NCI-H345 treated with DMSO at 0.1 percent for 48 hours (cell line): ENCODE measurements around the gene TKTL2.
A peak's percentile ranks its signal among the peaks of the same experiment; 100 is the strongest.

Experiments
- DNase-seq: peaks from one replicate; lab custom pipeline; 2025; ENCODE audit not compliant: unreplicated experiment; lab: John Stamatoyannopoulos, UW

The TKTL2 gene

GRCh38 chr4:163473576-163473975, at the start of gene TKTL2:
Gene TKTL2, minus strand, starts transcription at chr4:163473754. Its CDS starts 20 bp downstream, at chr4:163473734.
- no peak for DNase-seq

- no peak for DNase-seq
Observed at GRCh38 chr4:163515198-163515597, 41.6 kb upstream of the TKTL2 start.

GRCh38 chr4:163505374-163505773, 31.8 kb upstream of the TKTL2 start:
- DNase-seq = no peak

GRCh38 chr4:163500586-163500985, 27.0 kb upstream of the TKTL2 start:
- no peak for DNase-seq

GRCh38 chr4:163495900-163496299, 22.3 kb upstream of the TKTL2 start:
- no peak for DNase-seq

GRCh38 chr4:163494360-163495241, 21.0 kb upstream of the TKTL2 start, which contains the start of gene TMA16:
Gene TMA16, plus strand, starts transcription at chr4:163494690. Its CDS starts 112 bp downstream, at chr4:163494802.
- DNase-seq = peak; percentile 51

- DNase-seq = no peak
Observed at GRCh38 chr4:163493643-163494359, 20.2 kb upstream of the TKTL2 start.

GRCh38 chr4:163492951-163493504, 19.5 kb upstream of the TKTL2 start:
- DNase-seq = no peak

GRCh38 chr4:163489929-163490328, 16.4 kb upstream of the TKTL2 start:
- no peak for DNase-seq

GRCh38 chr4:163486321-163486720, 12.8 kb upstream of the TKTL2 start:
- no peak for DNase-seq

- no peak for DNase-seq
Observed at GRCh38 chr4:163485589-163485988, 12.0 kb upstream of the TKTL2 start.

- peak; percentile 0 for DNase-seq
Observed at GRCh38 chr4:163484906-163485305, 11.4 kb upstream of the TKTL2 start.

GRCh38 chr4:163482190-163482589, 8.6 kb upstream of the TKTL2 start:
- no peak for DNase-seq

- no peak for DNase-seq
Observed at GRCh38 chr4:163476761-163477438, 3.3 kb upstream of the TKTL2 start.

- no peak for DNase-seq
Observed at GRCh38 chr4:163474027-163474426, 473 bp upstream of the TKTL2 start.

GRCh38 chr4:163473130-163473529, 424 bp downstream of the TKTL2 start:
- DNase-seq = no peak

GRCh38 chr4:163470391-163470790, 3.2 kb downstream of the TKTL2 start:
- no peak for DNase-seq

- no peak for DNase-seq
Observed at GRCh38 chr4:163467082-163467770, 6.3 kb downstream of the TKTL2 start.

GRCh38 chr4:163462556-163462955, 11.0 kb downstream of the TKTL2 start:
- DNase-seq = no peak

GRCh38 chr4:163448540-163449203, 24.9 kb downstream of the TKTL2 start:
- no peak for DNase-seq
